ENCODE measurements around the gene POC1A.
"Not testable (repeated sequence)": the region's sequence is repeated elsewhere in the genome, so short reads cannot be mapped to it uniquely, and the experiment has no call there.

- TF ChIP-seq, protein P1, sequence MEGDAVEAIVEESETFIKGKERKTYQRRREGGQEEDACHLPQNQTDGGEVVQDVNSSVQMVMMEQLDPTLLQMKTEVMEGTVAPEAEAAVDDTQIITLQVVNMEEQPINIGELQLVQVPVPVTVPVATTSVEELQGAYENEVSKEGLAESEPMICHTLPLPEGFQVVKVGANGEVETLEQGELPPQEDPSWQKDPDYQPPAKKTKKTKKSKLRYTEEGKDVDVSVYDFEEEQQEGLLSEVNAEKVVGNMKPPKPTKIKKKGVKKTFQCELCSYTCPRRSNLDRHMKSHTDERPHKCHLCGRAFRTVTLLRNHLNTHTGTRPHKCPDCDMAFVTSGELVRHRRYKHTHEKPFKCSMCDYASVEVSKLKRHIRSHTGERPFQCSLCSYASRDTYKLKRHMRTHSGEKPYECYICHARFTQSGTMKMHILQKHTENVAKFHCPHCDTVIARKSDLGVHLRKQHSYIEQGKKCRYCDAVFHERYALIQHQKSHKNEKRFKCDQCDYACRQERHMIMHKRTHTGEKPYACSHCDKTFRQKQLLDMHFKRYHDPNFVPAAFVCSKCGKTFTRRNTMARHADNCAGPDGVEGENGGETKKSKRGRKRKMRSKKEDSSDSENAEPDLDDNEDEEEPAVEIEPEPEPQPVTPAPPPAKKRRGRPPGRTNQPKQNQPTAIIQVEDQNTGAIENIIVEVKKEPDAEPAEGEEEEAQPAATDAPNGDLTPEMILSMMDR (IDR thresholded peaks at IDR 0.05), result not testable (repeated sequence)
- TF ChIP-seq POLR2A (IDR thresholded peaks at IDR 0.05), result not testable (repeated sequence)
Measured at GRCh38 chr3:52170217-52170616, 16.0 kb upstream of the POC1A start.
